Transverse colon (tissue), 4 donors: Measurements from ENCODE around the gene CD28.

Experiments used
- CTCF ChIP-seq, 5 experiments: fragments of 200-600 bp in 3 of 5; fragments of 450-650 bp in 2 of 5; sonication (generic) in 3 of 5; IDR thresholded peaks; 1 replicate in 2 of 5; 2 replicates in 3 of 5; pipeline ENCODE4 v1.5.1; 2016 to 2017; ENCODE audit warnings: antibody characterized with exemption in 5 of 5, inconsistent platforms in 3 of 5, mild to moderate bottlenecking in 2 of 5, moderate library complexity in 1 of 5
- EP300 ChIP-seq: sonication (generic); formaldehyde crosslinking; IDR thresholded peaks from one replicate; pipeline ENCODE4 v1.6.1; 2017; ENCODE audit warnings: antibody characterized with exemption, low read depth
- POLR2A ChIP-seq: fragments of 450-650 bp; IDR thresholded peaks from one replicate; pipeline ENCODE4 v1.6.1; 2016; ENCODE audit warnings: antibody characterized with exemption, mild to moderate bottlenecking, moderate library complexity
- POLR2AphosphoS5 ChIP-seq, 3 donors: sonication (generic); formaldehyde crosslinking; IDR thresholded peaks; one replicate each; pipeline ENCODE4 v1.6.1; 2016; ENCODE audit warnings: antibody characterized with exemption in 3 of 3

GRCh38 chr2:203691149-203691548 is 15.3 kb upstream of the CD28 start:
- TF ChIP-seq CTCF (IDR thresholded peaks at IDR 0.05): no peak
- TF ChIP-seq POLR2AphosphoS5 (IDR thresholded peaks at IDR 0.05): no peak
- TF ChIP-seq POLR2A: no peak
- TF ChIP-seq EP300: no peak
